A549 treated with GW870086 at 1 μM for 4 hours (cell line): ENCODE measurements around the gene PRICKLE4. TPM values are rescaled to one million over a fixed set of nuclear protein-coding genes. Genes with fewer than 3 reads are reported as not detected.

ENCODE experiments used
- total RNA-seq: library from RNA; stranded (reverse); fragments of 200-300 nt; extraction: Qiagen RNA extraction; gene quantifications from 5 replicates; pipeline ENCODE4 v1.2.3, GENCODE V29; 2022; ENCODE audit warnings: low read depth

Gene PRICKLE4
- total RNA-seq: 0.68 to 0.95 TPM (median 0.81 TPM) in 5 replicates

GRCh38 chr6:41780551-41781365 lies at the start of gene PRICKLE4:
PRICKLE4 (plus strand) TSS chr6:41780782; CDS start chr6:41783474, 2,692 bp downstream.

DNA sequence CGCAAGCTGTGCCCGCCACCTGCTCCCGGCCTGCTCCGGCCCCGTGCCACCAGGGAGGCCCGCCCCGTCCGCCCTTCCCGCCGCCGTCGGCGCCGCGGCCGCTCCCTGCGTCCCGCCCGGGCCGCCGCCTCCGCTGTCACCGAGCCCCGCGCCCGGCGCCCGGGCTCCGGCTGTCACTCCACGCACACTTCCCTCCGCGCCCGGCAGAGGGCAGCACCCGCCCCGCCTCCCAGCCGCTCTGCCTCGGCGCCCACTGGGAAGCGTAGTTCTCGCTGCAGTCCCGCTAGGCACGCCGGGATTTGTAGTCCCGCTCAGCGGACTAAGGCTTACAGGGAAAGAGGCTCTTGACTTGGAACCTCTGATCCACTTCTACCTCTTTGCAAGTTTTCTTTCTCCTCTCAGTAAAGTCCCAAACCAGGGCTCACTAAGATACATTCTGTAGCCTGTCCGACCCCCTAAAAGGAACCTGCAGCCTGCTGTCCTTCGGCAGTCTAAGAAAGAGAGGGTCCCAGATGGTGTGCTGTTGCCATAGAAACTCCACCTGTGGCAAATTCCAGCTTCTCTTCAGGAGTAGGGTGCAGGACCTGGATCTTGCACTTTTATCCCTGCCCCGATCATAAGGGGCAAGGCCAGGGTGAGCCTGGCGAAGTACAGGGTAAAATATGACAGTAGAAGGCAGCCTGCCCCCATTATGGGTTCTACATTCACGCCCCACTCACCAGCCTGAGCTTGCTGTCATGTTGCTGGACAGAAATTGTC lies 45.0 kb upstream of the PRICKLE4 start, which contains the start of gene TFEB:
Gene TFEB (minus strand): TSS at position 182 of the 759 bp plus-strand sequence. CDS start 44,395 bp downstream, outside the sequence.

GRCh38 chr6:41747256-41748101 lies 33.1 kb upstream of the PRICKLE4 start, which contains the start of gene PGC:
PGC (minus strand) TSS chr6:41747397; CDS start chr6:41747334, 63 bp downstream.

DNA sequence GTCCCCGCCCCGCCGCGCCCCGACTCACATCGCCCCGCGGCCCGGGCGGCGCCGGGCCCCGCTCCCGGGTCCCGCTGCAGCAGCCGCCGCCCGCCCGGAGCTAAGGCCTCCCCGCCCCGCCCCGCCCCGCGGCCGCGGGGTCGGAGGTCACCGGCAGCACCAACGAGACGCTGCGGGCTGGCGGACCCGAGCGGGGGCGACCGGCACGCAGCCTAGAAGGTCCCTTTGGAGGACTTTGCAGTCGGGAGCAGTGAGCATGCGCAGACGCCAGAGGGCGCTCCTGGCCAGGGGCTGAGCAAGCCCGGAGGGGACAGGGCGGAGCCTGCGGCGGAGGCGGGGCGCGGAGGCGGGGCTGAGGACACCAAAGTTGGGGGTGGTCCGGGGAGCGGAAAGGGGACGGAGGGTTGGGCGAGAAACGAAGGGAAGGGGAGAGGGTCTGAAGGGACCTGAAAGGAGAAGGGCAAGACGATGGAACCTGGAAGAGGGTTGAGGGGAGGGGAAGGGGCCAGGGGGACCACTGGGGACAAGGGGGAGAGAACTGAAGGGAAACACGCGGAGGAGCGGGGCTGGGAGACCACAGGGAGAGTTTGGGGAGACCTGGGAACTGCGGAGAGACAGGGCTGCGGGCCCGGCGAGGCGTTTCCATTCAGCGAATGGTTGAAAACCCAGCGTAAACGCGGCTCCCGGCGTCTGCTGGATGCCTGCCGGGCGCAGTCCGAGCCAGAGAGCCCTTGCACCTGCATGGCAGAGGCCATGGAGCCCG lies 613 bp upstream of the PRICKLE4 start, which contains the start of gene FRS3:
Gene FRS3 (minus strand): TSS at position 113 of the 763 bp plus-strand sequence. CDS start 2,913 bp downstream, outside the sequence.

GRCh38 chr6:41787219-41787917 lies 6.8 kb downstream of the PRICKLE4 start, which contains the start of gene TOMM6:
TOMM6 (plus strand) TSS chr6:41787694; CDS start chr6:41787698, 4 bp downstream.

Other genes with a start within 250 kb of the PRICKLE4 start
- gene FOXP4, start 234.4 kb upstream of the PRICKLE4 start, total RNA-seq: 17.9 to 26.6 TPM (median 24.2 TPM) in 5 replicates
- 0.40 to 0.77 TPM (median 0.57 TPM) in 5 replicates for gene MDFI, start 142.3 kb upstream of the PRICKLE4 start, total RNA-seq
- 5.0 to 8.0 TPM (median 6.8 TPM) in 5 replicates for gene TFEB, start 45.2 kb upstream of the PRICKLE4 start, total RNA-seq
- not detected in 5 replicates for gene PGC, start 33.4 kb upstream of the PRICKLE4 start, total RNA-seq
- gene FRS3, start 882 bp upstream of the PRICKLE4 start, total RNA-seq: 2.0 to 5.1 TPM (median 2.5 TPM) in 5 replicates
- gene TOMM6, start 6.9 kb downstream of the PRICKLE4 start, total RNA-seq: 296 to 313 TPM (median 302 TPM) in 5 replicates
- 0.93 to 1.2 TPM (median 0.97 TPM) in 5 replicates for gene USP49, start 114.6 kb downstream of the PRICKLE4 start, total RNA-seq
- gene MED20, start 140.4 kb downstream of the PRICKLE4 start, total RNA-seq: 12.2 to 15.8 TPM (median 14.3 TPM) in 5 replicates
- 37.4 to 51.1 TPM (median 43.1 TPM) in 5 replicates for gene BYSL, start 140.7 kb downstream of the PRICKLE4 start, total RNA-seq
- 121 to 186 TPM (median 172 TPM) in 5 replicates for gene CCND3, start 161.0 kb downstream of the PRICKLE4 start, total RNA-seq